Spinal cord (tissue), 10 donors: ENCODE data around the gene UMPS. TPM values are rescaled to one million over a fixed set of nuclear protein-coding genes. Genes with fewer than 3 reads are reported as not detected.

Experiments used
- DNase-seq, 6 donors: peaks; one replicate each; pipeline versions ENCODE4 v3.0.0 to v3.0.0-alpha.2; 2013 to 2015; ENCODE audit warnings: low spot score in 6 of 6, low read depth in 4 of 6
- H3K27ac ChIP-seq: one replicate; pipeline ENCODE4 v1.5.1; 2013; ENCODE audit warnings: low read depth, low read length, control low read depth
- H3K27me3 ChIP-seq: one replicate; pipeline ENCODE4 v1.6.1; 2013; ENCODE audit warnings: low read length; ENCODE audit not compliant: control insufficient read depth, insufficient read depth
- H3K36me3 ChIP-seq: one replicate; pipeline ENCODE4 v1.6.1; 2013; ENCODE audit warnings: low read length; ENCODE audit not compliant: control insufficient read depth, insufficient read depth
- H3K4me1 ChIP-seq: one replicate; pipeline ENCODE4 v1.6.1; 2013; ENCODE audit warnings: low read length; ENCODE audit not compliant: control insufficient read depth, insufficient read depth
- H3K4me3 ChIP-seq: one replicate; pipeline ENCODE4 v1.5.1; 2013; ENCODE audit warnings: low read depth, low read length, control low read depth
- H3K9me3 ChIP-seq: one replicate; pipeline ENCODE4 v1.6.1; 2013; ENCODE audit warnings: low read length; ENCODE audit not compliant: control insufficient read depth, insufficient read depth
- WGBS: methylation state at CpG from one replicate; pipeline ENCODE4 v1.1.5; 2013; ENCODE audit warnings: missing lambda C conversion rate; ENCODE audit not compliant: insufficient coverage; 5-methylcytosine and 5-hydroxymethylcytosine counted together
- polyA plus RNA-seq, 2 donors: library from polyadenylated mRNA; unstranded; fragments of 120-200 nt; gene quantifications; one replicate each; pipeline ENCODE4 v1.2.1, GENCODE V29; 2013; ENCODE audit not compliant: insufficient read length in 2 of 2
- total RNA-seq, 2 donors: library from RNA; depleted of rRNA in 1 of 2; stranded (reverse); fragments of 120-200 nt in 1 of 2; fragments of >200 nt in 1 of 2; gene quantifications; one replicate each; pipeline versions ENCODE4 v1.2.3 to v1.2.4, GENCODE V29; 2013 to 2014
- donor health status: healthy.

Gene UMPS
- total and polyA plus RNA-seq, 4 donors, result 24.0 to 33.6 (median 31.5) TPM

GRCh38 chr3:124767691-124768090 lies 37.4 kb downstream of the UMPS start:
- no peaks in the 10 kb centered on the region for H3K27me3 ChIP-seq
- no peak for DNase-seq
- H3K4me3 ChIP-seq, result no peak overlapping the region
- WGBS, result 89% methylated on average over 3 of the region's 6 CpGs
- no peaks in the 10 kb centered on the region for H3K9me3 ChIP-seq
- peaks cover 38% of the 10 kb centered on the region for H3K4me1 ChIP-seq
- H3K36me3 ChIP-seq, result peaks cover 52% of the 10 kb centered on the region
- H3K27ac ChIP-seq, result no peak overlapping the region

- 60% methylated on average over 6 of the region's 7 CpGs for WGBS
These were observed 38.6 kb downstream of the UMPS start for GRCh38 chr3:124768812-124769211.

GRCh38 chr3:124769462-124769861 lies 39.2 kb downstream of the UMPS start:
- Histone ChIP-seq H3K4me1 (peaks cover 55% of the 10 kb centered on the region), H3K27me3 (no peaks in the 10 kb centered on the region)
- WGBS, result 81% methylated on average over 9 of the region's 9 CpGs

More at GRCh38 chr3:124768812-124769211, 38.6 kb downstream of the UMPS start:
- peaks cover 47% of the 10 kb centered on the region for H3K36me3 ChIP-seq
- DNase-seq, result no peak
- H3K27ac ChIP-seq, result no peak overlapping the region
- H3K27me3 ChIP-seq, result no peaks in the 10 kb centered on the region
- no peak overlapping the region for H3K4me3 ChIP-seq
- peaks cover 49% of the 10 kb centered on the region for H3K4me1 ChIP-seq
- H3K9me3 ChIP-seq, result no peaks in the 10 kb centered on the region

GRCh38 chr3:124770336-124771082 lies 40.3 kb downstream of the UMPS start:
- peak in 2 of 6 donors; percentile 66 to 69 for DNase-seq
- Histone ChIP-seq H3K4me1 (peaks cover 52% of the 10 kb centered on the region), H3K9me3 (no peaks in the 10 kb centered on the region), H3K4me3 (no peak overlapping the region), H3K36me3 (peaks cover 41% of the 10 kb centered on the region), H3K27me3 (no peaks in the 10 kb centered on the region), H3K27ac (no peak overlapping the region)
- WGBS, result 45% methylated on average over 8 of the region's 10 CpGs

More at GRCh38 chr3:124769462-124769861, 39.2 kb downstream of the UMPS start:
- H3K27ac ChIP-seq, result no peak overlapping the region
- H3K4me3 ChIP-seq, result no peak overlapping the region
- H3K9me3 ChIP-seq, result no peaks in the 10 kb centered on the region
- no peak for DNase-seq
- H3K36me3 ChIP-seq, result peaks cover 42% of the 10 kb centered on the region

- H3K9me3 ChIP-seq, result no peaks in the 10 kb centered on the region
- no peak overlapping the region for H3K27ac ChIP-seq
- H3K4me1 ChIP-seq, result peaks cover 46% of the 10 kb centered on the region
- no peak for DNase-seq
- H3K4me3 ChIP-seq, result no peak overlapping the region
- H3K36me3 ChIP-seq, result peaks cover 41% of the 10 kb centered on the region
- H3K27me3 ChIP-seq, result no peaks in the 10 kb centered on the region
- WGBS, result 60% methylated on average over 1 of the region's 2 CpGs
These were observed 40.8 kb downstream of the UMPS start for GRCh38 chr3:124771083-124771445.

- peak in 5 of 6 donors; percentile 32 to 88 (median 54) for DNase-seq
- H3K4me1 ChIP-seq, result peaks cover 51% of the 10 kb centered on the region
- H3K36me3 ChIP-seq, result peaks cover 38% of the 10 kb centered on the region
- H3K9me3 ChIP-seq, result no peaks in the 10 kb centered on the region
- no peaks in the 10 kb centered on the region for H3K27me3 ChIP-seq
- 7% methylated on average over 11 of the region's 17 CpGs for WGBS
- H3K4me3 ChIP-seq, result no peak overlapping the region
- peak overlapping the region; percentile 69 for H3K27ac ChIP-seq
These were observed 42.0 kb downstream of the UMPS start for GRCh38 chr3:124772081-124772831.

GRCh38 chr3:124773351-124774326 lies 43.4 kb downstream of the UMPS start:
- WGBS, result 95% methylated on average over 13 of the region's 17 CpGs
- no peak overlapping the region for H3K27ac ChIP-seq
- peaks cover 28% of the 10 kb centered on the region for H3K36me3 ChIP-seq
- peaks cover 56% of the 10 kb centered on the region for H3K4me1 ChIP-seq
- no peaks in the 10 kb centered on the region for H3K27me3 ChIP-seq
- H3K4me3 ChIP-seq, result no peak overlapping the region
- DNase-seq, result no peak
- no peaks in the 10 kb centered on the region for H3K9me3 ChIP-seq

GRCh38 chr3:124774327-124774718 lies 44.1 kb downstream of the UMPS start:
- peaks cover 60% of the 10 kb centered on the region for H3K4me1 ChIP-seq
- no peak overlapping the region for H3K4me3 ChIP-seq
- H3K9me3 ChIP-seq, result no peaks in the 10 kb centered on the region
- no peaks in the 10 kb centered on the region for H3K27me3 ChIP-seq
- WGBS, result 50% methylated on average over 6 of the region's 6 CpGs
- DNase-seq, result peak in 1 of 6 donors; percentile 54
- peaks cover 27% of the 10 kb centered on the region for H3K36me3 ChIP-seq
- H3K27ac ChIP-seq, result no peak overlapping the region

GRCh38 chr3:124774841-124775402 lies 44.7 kb downstream of the UMPS start:
- Histone ChIP-seq H3K9me3 (no peaks in the 10 kb centered on the region), H3K27ac (no peak overlapping the region), H3K4me3 (no peak overlapping the region), H3K4me1 (peaks cover 65% of the 10 kb centered on the region), H3K27me3 (no peaks in the 10 kb centered on the region), H3K36me3 (peaks cover 29% of the 10 kb centered on the region)
- WGBS, result 97% methylated on average over 6 of the region's 7 CpGs
- no peak for DNase-seq
